K562 (cell line): ENCODE data around the gene TMSB15B.

ENCODE experiments used
- CHD1 ChIP-seq: fragments of 200-600 bp; sonication (generic); IDR thresholded peaks from one replicate; pipeline ENCODE4 v1.6.1; 2012; ENCODE audit warnings: mild to moderate bottlenecking, moderate library complexity, low read length, inconsistent platforms
- E2F3 ChIP-seq: fragments of 250-450 bp; sonication (Bioruptor Pico); IDR thresholded peaks from 2 replicates; pipeline ENCODE4 v1.4.0; 2020; ENCODE audit warnings: mild to moderate bottlenecking
- PKNOX1 ChIP-seq: fragments of 450-650 bp; IDR thresholded peaks from 2 replicates; pipeline ENCODE4 v1.6.1; 2016
- RBFOX2 ChIP-seq: fragments of 200-400 bp; formaldehyde crosslinking; IDR thresholded peaks from 2 replicates; pipeline ENCODE4 v1.6.1; 2017; ENCODE audit warnings: low read depth, mild to moderate bottlenecking, low read length, moderate library complexity

- TF ChIP-seq E2F3 (CRISPR knock-in tag) (no peak), RBFOX2 (no peak), PKNOX1 (no peak), CHD1 (no peak)
Measured at GRCh38 chrX:104008831-104009230, 46.4 kb downstream of the TMSB15B start.
